IMR-90 (cell line): ENCODE results near the gene C11orf98. TPM values are rescaled to one million over a fixed set of nuclear protein-coding genes. Genes with fewer than 3 reads are reported as not detected.

Experiments
- ATAC-seq: fragments of 200-7000 bp; cut with Tn5 transposase; 2 replicates; pipeline ENCODE4 v1.9.1; 2020; ENCODE audit warnings: low read depth, mild to moderate bottlenecking, moderate library complexity
- BruUV-seq: library from RNA; stranded (reverse); fragments of 400-500 nt; replicated peaks from 2 replicates; lab custom pipeline; 2021; lab: Mats Ljungman, UMichigan
- CTCF ChIA-PET: fragments of 300-600 bp; formaldehyde crosslinking; extraction: SDS; loops from one replicate; lab custom pipeline; 2021; ENCODE audit warnings: antibody characterized with exemption; lab: Yijun Ruan, JAX
- POLR2A ChIA-PET: fragments of 300-600 bp; sonication (Branson Sonifier 250); formaldehyde crosslinking; loops from one replicate; lab custom pipeline; 2022; ENCODE audit warnings: antibody characterized with exemption; ENCODE audit not compliant: unreplicated experiment; lab: Charles Lee
- DNase-seq: peaks from one replicate; pipeline ENCODE4 v3.0.0; 2013
- H2AFZ ChIP-seq: replicated peaks from 2 replicates; pipeline ENCODE3; 2013; ENCODE audit warnings: low read length, mild to moderate bottlenecking; ENCODE audit not compliant: poor library complexity
- H2AK5ac ChIP-seq: 2 replicates; pipeline ENCODE4 v1.6.1; 2013; ENCODE audit warnings: low read depth, low read length, inconsistent platforms
- H2AK9ac ChIP-seq: replicated peaks from 2 replicates; pipeline ENCODE3; 2013; ENCODE audit warnings: mild to moderate bottlenecking, low read depth, low read length, moderate library complexity; ENCODE audit not compliant: poor library complexity
- H2BK120ac ChIP-seq: 2 replicates; pipeline ENCODE4 v1.6.1; 2013; ENCODE audit warnings: low read depth, low read length, inconsistent platforms
- H2BK15ac ChIP-seq: 3 replicates; pipeline ENCODE4 v1.6.1; 2013; ENCODE audit warnings: low read depth, low read length, inconsistent platforms
- H2BK20ac ChIP-seq: 2 replicates; pipeline ENCODE4 v1.6.1; 2013; ENCODE audit warnings: low read depth, mild to moderate bottlenecking, inconsistent platforms, low read length, moderate library complexity
- H2BK5ac ChIP-seq: 2 replicates; pipeline ENCODE4 v1.6.1; 2013; ENCODE audit warnings: mild to moderate bottlenecking, low read depth, low read length, inconsistent platforms; ENCODE audit not compliant: poor library complexity, severe bottlenecking
- H3K14ac ChIP-seq: replicated peaks from 2 replicates; pipeline ENCODE4 v1.6.1; 2013; ENCODE audit warnings: low read depth, low read length, inconsistent platforms
- H3K18ac ChIP-seq: 2 replicates; pipeline ENCODE4 v1.6.1; 2013; ENCODE audit warnings: low read depth, low read length, control low read depth
- H3K23ac ChIP-seq: 2 replicates; pipeline ENCODE4 v1.6.1; 2013; ENCODE audit warnings: low read depth, low read length, inconsistent platforms
- H3K27ac ChIP-seq: 2 replicates; pipeline ENCODE4 v1.5.1; 2013; ENCODE audit warnings: mild to moderate bottlenecking, control low read depth, low read length; ENCODE audit not compliant: insufficient read depth
- H3K27me3 ChIP-seq: 2 replicates; pipeline ENCODE4 v1.6.1; 2013; ENCODE audit warnings: low read length; ENCODE audit not compliant: control insufficient read depth, insufficient read depth
- H3K36me3 ChIP-seq: 2 replicates; pipeline ENCODE4 v1.6.1; 2013; ENCODE audit warnings: low read length, mixed read lengths; ENCODE audit not compliant: control insufficient read depth, insufficient read depth
- H3K4ac ChIP-seq: 2 replicates; pipeline ENCODE4 v1.6.1; 2013; ENCODE audit warnings: low read depth, low read length, inconsistent platforms
- H3K4me1 ChIP-seq: 2 replicates; pipeline ENCODE4 v1.6.1; 2013; ENCODE audit warnings: low read length, mixed read lengths; ENCODE audit not compliant: control insufficient read depth, insufficient read depth
- H3K4me2 ChIP-seq: 2 replicates; pipeline ENCODE4 v1.6.1; 2013; ENCODE audit warnings: low read depth, mild to moderate bottlenecking, control low read depth, low read length, moderate library complexity
- H3K4me3 ChIP-seq: 2 replicates; pipeline ENCODE4 v1.5.1; 2013; ENCODE audit warnings: low read depth, mild to moderate bottlenecking, control low read depth, low read length, moderate library complexity; ENCODE audit not compliant: insufficient read depth
- H3K56ac ChIP-seq: 2 replicates; pipeline ENCODE4 v1.6.1; 2013; ENCODE audit warnings: low read length, inconsistent platforms; ENCODE audit not compliant: insufficient read depth; ENCODE audit errors: extremely low read depth
- H3K79me1 ChIP-seq, 2 experiments: 2 replicates each; pipeline ENCODE4 v1.6.1; 2013; ENCODE audit warnings: low read length in 2 of 2, inconsistent platforms in 1 of 2, low read depth in 1 of 2
- H3K9ac ChIP-seq: 2 replicates; pipeline ENCODE4 v1.6.1; 2013; ENCODE audit warnings: low read depth, low read length, control low read depth
- H3K9me1 ChIP-seq: 2 replicates; pipeline ENCODE4 v1.6.1; 2013; ENCODE audit warnings: low read length, inconsistent platforms; ENCODE audit not compliant: insufficient read depth
- H3K9me3 ChIP-seq: 2 replicates; pipeline ENCODE4 v1.6.1; 2013; ENCODE audit warnings: low read length; ENCODE audit not compliant: control insufficient read depth, insufficient read depth
- H4K20me1 ChIP-seq: 2 replicates; pipeline ENCODE4 v1.6.1; 2013; ENCODE audit warnings: low read length, inconsistent platforms; ENCODE audit not compliant: insufficient read depth
- H4K5ac ChIP-seq: 2 replicates; pipeline ENCODE4 v1.6.1; 2013; ENCODE audit warnings: mild to moderate bottlenecking, low read depth, low read length, control low read depth
- H4K8ac ChIP-seq, 2 experiments: 2 replicates each; pipeline ENCODE4 v1.6.1; 2013; ENCODE audit warnings: low read depth in 2 of 2, low read length in 2 of 2, control low read depth in 1 of 2, inconsistent platforms in 1 of 2
- H4K91ac ChIP-seq: 2 replicates; pipeline ENCODE4 v1.6.1; 2013; ENCODE audit warnings: low read depth, low read length, inconsistent platforms; ENCODE audit not compliant: insufficient read depth
- CHD1 ChIP-seq: IDR thresholded peaks from 2 replicates; pipeline ENCODE4 v1.6.1; 2012; ENCODE audit warnings: low read depth, low read length, improper control_type of control experiment
- ELK1 ChIP-seq: fragments of 150-350 bp; IDR thresholded peaks from 2 replicates; pipeline ENCODE4 v1.6.1; 2016; ENCODE audit warnings: low read depth, mild to moderate bottlenecking, low read length, moderate library complexity, borderline replicate concordance
- FOS ChIP-seq: fragments of 150-350 bp; IDR thresholded peaks from 2 replicates; pipeline ENCODE4 v1.6.1; 2016; ENCODE audit warnings: low read depth, low read length
- MXI1 ChIP-seq: IDR thresholded peaks from 2 replicates; pipeline ENCODE4 v1.6.1; 2012; ENCODE audit warnings: low read depth, mild to moderate bottlenecking, low read length, moderate library complexity, borderline replicate concordance
- POLR2A ChIP-seq: IDR thresholded peaks from 2 replicates; pipeline ENCODE4 v1.6.1; 2012; ENCODE audit warnings: mild to moderate bottlenecking, low read depth, low read length
- RAD21 ChIP-seq: IDR thresholded peaks from 2 replicates; pipeline ENCODE4 v1.6.1; 2012; ENCODE audit warnings: low read length, improper control_type of control experiment
- RFX5 ChIP-seq: IDR thresholded peaks from 2 replicates; pipeline ENCODE4 v1.8.0; 2012; ENCODE audit warnings: low read depth, mild to moderate bottlenecking, low read length, moderate library complexity
- SMC3 ChIP-seq: fragments of 150-350 bp; IDR thresholded peaks from 2 replicates; pipeline ENCODE4 v1.6.1; 2016; ENCODE audit warnings: low read depth, mild to moderate bottlenecking, antibody characterized with exemption, low read length, moderate library complexity
- USF2 ChIP-seq: fragments of 150-350 bp; IDR thresholded peaks from 2 replicates; pipeline ENCODE4 v1.6.1; 2017; ENCODE audit warnings: mild to moderate bottlenecking, antibody characterized with exemption, low read length, low read depth
- WGBS, 2 experiments: methylation state at CpG; one replicate each; pipeline versions ENCODE4 v1.1.5 to v1.1.7; 2013; ENCODE audit warnings: missing lambda C conversion rate in 2 of 2; ENCODE audit not compliant: insufficient read length in 1 of 2; ENCODE audit errors: extremely low coverage in 2 of 2; 5-methylcytosine and 5-hydroxymethylcytosine counted together
- dilution Hi-C: fragments of 300-500 bp; cut with HindIII; formaldehyde crosslinking; loops from one replicate; pipeline ENCODE4 v1.14.3; 2018; ENCODE audit warnings: low sequenced_read_pairs; ENCODE audit not compliant: unreplicated experiment
- in situ Hi-C: fragments of 300-500 bp; cut with MboI; formaldehyde crosslinking; loops from 3 replicates; pipeline ENCODE4 v1.14.3; 2019; ENCODE audit warnings: low sequenced_read_pairs, inconsistent platforms, mixed read lengths
- intact Hi-C: fragments of 100-400 bp; cut with micrococcal nuclease; formaldehyde crosslinking; loops from 2 replicates; pipeline ENCODE4 v1.10.0; 2022
- polyA plus RNA-seq, 3 experiments: library from polyadenylated mRNA; depleted of rRNA; stranded (reverse); fragments of >200 nt; gene quantifications; 2 replicates each; pipeline ENCODE4 v1.2.3, GENCODE V29; 2012; ENCODE audit warnings: low replicate concordance in 1 of 3
- total RNA-seq: library from RNA; depleted of rRNA; stranded (reverse); fragments of >200 nt; gene quantifications from 2 replicates; pipeline ENCODE4 v1.2.3, GENCODE V29; 2012

The C11orf98 gene
- total and polyA plus RNA-seq, 2 of the 4 experiments (the other 2 are of a cell fraction): 41.2 to 62.3 TPM

- Histone ChIP-seq H3K4me1 (peaks cover 8% of the 10 kb centered on the region), H4K5ac (peak overlapping the region; percentile 72), H3K56ac (peak overlapping the region; percentile 35), H2AFZ (peak overlapping the region; percentile 97), H3K27me3 (no peaks in the 10 kb centered on the region), H3K79me1 (peaks cover 6 to 28% of the 10 kb centered on the region in 2 experiments; a peak in 3 of 4 replicates), H3K4ac (peak overlapping the region; percentile 79), H2AK5ac (peak overlapping the region; percentile 76), H4K91ac (peak overlapping the region; percentile 23; the same call in 1 of the 2 replicates), H2AK9ac (peak overlapping the region; percentile 98), H3K18ac (no peak overlapping the region), H3K9ac (peak overlapping the region; percentile 96), H3K23ac (peak overlapping the region; percentile 15; the same call in 1 of the 2 replicates), H2BK20ac (no peak overlapping the region), H2BK5ac (peak overlapping the region; percentile 68), H2BK120ac (no peak overlapping the region), H4K20me1 (no peaks in the 10 kb centered on the region), H3K27ac (peak overlapping the region; percentile 96), H3K9me3 (no peaks in the 10 kb centered on the region), H3K4me2 (peak overlapping the region; percentile 99), H3K14ac (0 out of 2 replicates have a peak overlapping the region, but pooled peaks have one; percentile 76), H3K36me3 (peaks cover 17% of the 10 kb centered on the region), H2BK15ac (no peak overlapping the region), H4K8ac (peak overlapping the region; percentile 81 to 98; a peak in 1 of 4 replicates), H3K9me1 (peaks cover 4% of the 10 kb centered on the region; the same call in 1 of the 2 replicates), H3K4me3 (peak overlapping the region; percentile 94)
- DNase-seq: no peak
- ATAC-seq: no peak; the same call in 1 of the 2 replicates
- no peak for TF ChIP-seq FOS
- TF ChIP-seq ELK1: no peak
- TF ChIP-seq SMC3: no peak
- no peak for TF ChIP-seq CHD1
- no peak for TF ChIP-seq MXI1
- TF ChIP-seq POLR2A: no peak
- TF ChIP-seq USF2: no peak
- no peak for TF ChIP-seq RAD21
- no peak for TF ChIP-seq RFX5
- dilution Hi-C loops: no loop called here
- intact Hi-C loops: no loop called here
- ChIA-PET POLR2A (no interaction called here), CTCF (no interaction called here)
- no TSS peak for BruUV-seq
- 0% methylated on average over 4 of the region's 16 CpGs; no CpG with 5 or more reads in 1 of the 2 experiments for WGBS, 2 experiments
- in situ Hi-C loops: no loop called here
Measured at GRCh38 chr11:62678433-62678769, 13.4 kb upstream of the C11orf98 start.
